ENCODE data around the gene STX8. TPM values are rescaled to one million over a fixed set of nuclear protein-coding genes. Genes with fewer than 3 reads are reported as not detected.
A peak's percentile ranks its signal among the peaks of the same experiment; 100 is the strongest.

Gene STX8
- total and polyA plus RNA-seq, 3 experiments from 2014 or later = 63.3 to 171 (median 64.8) TPM

- Histone ChIP-seq H3K4me1 (ENCODE audit: insufficient read depth, low read length) (no peaks in the 10 kb centered on the region), H3K36me3 (ENCODE audit: insufficient read depth, low read length) (no peaks in the 10 kb centered on the region), H3K27me3 (ENCODE audit: insufficient read depth, low read length, poor library complexity, severe bottlenecking) (no peaks in the 10 kb centered on the region), H3K4me3 (ENCODE audit: low read length) (no peak overlapping the region), H3K9me3 (ENCODE audit: low read length) (no peaks in the 10 kb centered on the region), H3K27ac (ENCODE audit: low read depth, low read length) (no peak overlapping the region)
- no peak overlapping the region for H3K4me3 Mint-ChIP-seq
- H3K4me1 Mint-ChIP-seq = no peaks in the 10 kb centered on the region
- DNase-seq = no peak
- CTCF ChIA-PET = interaction anchor here (1.5 kb wide), 1 partner anchor 77 kb away, joined by 3 read pairs; no protein-coding TSS in a partner anchor
- POLR2A ChIA-PET = no interaction called here
- H3K9me3 Mint-ChIP-seq = peaks cover 0 to 4% (median 2%) of the 10 kb centered on the region in 5 donors
- no peaks in the 10 kb centered on the region for H3K36me3 Mint-ChIP-seq
- peaks cover 6 to 13% of the 10 kb centered on the region in 2 donors for H3K27me3 Mint-ChIP-seq
- H3K27ac Mint-ChIP-seq = no peak overlapping the region
Observed at GRCh38 chr17:9209347-9209746, 366.3 kb downstream of the STX8 start.

- no peak for DNase-seq
- POLR2A ChIA-PET = no interaction called here
- CTCF ChIA-PET = no interaction called here
- H3K36me3 Mint-ChIP-seq = no peaks in the 10 kb centered on the region
- no peak overlapping the region for H3K27ac Mint-ChIP-seq
- Histone ChIP-seq H3K27ac (ENCODE audit: low read depth, low read length) (no peak overlapping the region), H3K4me3 (ENCODE audit: low read length) (no peak overlapping the region), H3K4me1 (ENCODE audit: insufficient read depth, low read length) (no peaks in the 10 kb centered on the region), H3K9me3 (ENCODE audit: low read length) (no peaks in the 10 kb centered on the region), H3K27me3 (ENCODE audit: insufficient read depth, low read length, poor library complexity, severe bottlenecking) (no peaks in the 10 kb centered on the region), H3K36me3 (ENCODE audit: insufficient read depth, low read length) (no peaks in the 10 kb centered on the region)
- H3K9me3 Mint-ChIP-seq = peaks cover 0 to 2% (median 0%) of the 10 kb centered on the region in 5 donors
- H3K4me3 Mint-ChIP-seq = no peak overlapping the region
- H3K27me3 Mint-ChIP-seq = peaks cover 7 to 13% of the 10 kb centered on the region in 2 donors
- no peaks in the 10 kb centered on the region for H3K4me1 Mint-ChIP-seq
Observed at GRCh38 chr17:9208381-9209105, 367.1 kb downstream of the STX8 start.

GRCh38 chr17:9206741-9207332 lies 368.8 kb downstream of the STX8 start:
- Histone ChIP-seq H3K4me1 (ENCODE audit: insufficient read depth, low read length) (no peaks in the 10 kb centered on the region), H3K27me3 (ENCODE audit: insufficient read depth, low read length, poor library complexity, severe bottlenecking) (no peaks in the 10 kb centered on the region), H3K27ac (ENCODE audit: low read depth, low read length) (no peak overlapping the region), H3K36me3 (ENCODE audit: insufficient read depth, low read length) (no peaks in the 10 kb centered on the region), H3K4me3 (ENCODE audit: low read length) (no peak overlapping the region), H3K9me3 (ENCODE audit: low read length) (no peaks in the 10 kb centered on the region)
- Mint-ChIP-seq H3K4me1 (no peaks in the 10 kb centered on the region), H3K4me3 (peak overlapping the region in 1 of 7 donors; percentile 27), H3K27me3 (peaks cover 11 to 17% of the 10 kb centered on the region in 2 donors), H3K36me3 (no peaks in the 10 kb centered on the region), H3K9me3 (peaks cover 0 to 2% (median 0%) of the 10 kb centered on the region in 5 donors), H3K27ac (no peak overlapping the region)
- ChIA-PET POLR2A (no interaction called here), CTCF (no interaction called here)
- no peak for DNase-seq

- Histone ChIP-seq H3K4me1 (ENCODE audit: insufficient read depth, low read length) (no peaks in the 10 kb centered on the region), H3K36me3 (ENCODE audit: insufficient read depth, low read length) (no peaks in the 10 kb centered on the region), H3K27ac (ENCODE audit: low read depth, low read length) (no peak overlapping the region), H3K4me3 (ENCODE audit: low read length) (no peak overlapping the region), H3K27me3 (ENCODE audit: insufficient read depth, low read length, poor library complexity, severe bottlenecking) (no peaks in the 10 kb centered on the region), H3K9me3 (ENCODE audit: low read length) (no peaks in the 10 kb centered on the region)
- CTCF ChIA-PET = no interaction called here
- Mint-ChIP-seq H3K27me3 (peaks cover 11 to 20% of the 10 kb centered on the region in 2 donors), H3K4me3 (no peak overlapping the region), H3K27ac (no peak overlapping the region), H3K36me3 (no peaks in the 10 kb centered on the region), H3K4me1 (no peaks in the 10 kb centered on the region), H3K9me3 (peaks cover 0 to 2% (median 0%) of the 10 kb centered on the region in 5 donors)
- POLR2A ChIA-PET = no interaction called here
- DNase-seq = no peak
Observed at GRCh38 chr17:9206410-9206703, 369.3 kb downstream of the STX8 start.

GRCh38 chr17:9205520-9206409 lies 369.9 kb downstream of the STX8 start:
- ChIA-PET POLR2A (no interaction called here), CTCF (no interaction called here)
- H3K4me1 ChIP-seq (ENCODE audit: insufficient read depth, low read length) = no peaks in the 10 kb centered on the region
- Mint-ChIP-seq H3K4me3 (no peak overlapping the region), H3K4me1 (no peaks in the 10 kb centered on the region), H3K27me3 (peaks cover 15 to 25% of the 10 kb centered on the region in 2 donors), H3K27ac (no peak overlapping the region), H3K9me3 (peaks cover 0 to 2% (median 0%) of the 10 kb centered on the region in 5 donors), H3K36me3 (no peaks in the 10 kb centered on the region)
- no peaks in the 10 kb centered on the region for H3K36me3 ChIP-seq (ENCODE audit: insufficient read depth, low read length)
- no peak overlapping the region for H3K4me3 ChIP-seq (ENCODE audit: low read length)
- no peak overlapping the region for H3K27ac ChIP-seq (ENCODE audit: low read depth, low read length)
- DNase-seq = no peak
- no peaks in the 10 kb centered on the region for H3K27me3 ChIP-seq (ENCODE audit: insufficient read depth, low read length, poor library complexity, severe bottlenecking)
- no peaks in the 10 kb centered on the region for H3K9me3 ChIP-seq (ENCODE audit: low read length)

GRCh38 chr17:9204637-9205329 lies 370.8 kb downstream of the STX8 start:
- H3K36me3 ChIP-seq (ENCODE audit: insufficient read depth, low read length) = no peaks in the 10 kb centered on the region
- DNase-seq = no peak

GRCh38 chr17:9203771-9204425 lies 371.7 kb downstream of the STX8 start:
- no peaks in the 10 kb centered on the region for H3K9me3 ChIP-seq (ENCODE audit: low read length)
- H3K9me3 Mint-ChIP-seq = peaks cover 0 to 2% (median 0%) of the 10 kb centered on the region in 5 donors
- H3K4me3 Mint-ChIP-seq = no peak overlapping the region
- POLR2A ChIA-PET = no interaction called here
- no peak for DNase-seq
- H3K27me3 Mint-ChIP-seq = peaks cover 25 to 32% of the 10 kb centered on the region in 2 donors
- H3K4me3 ChIP-seq (ENCODE audit: low read length) = no peak overlapping the region
- H3K27ac ChIP-seq (ENCODE audit: low read depth, low read length) = no peak overlapping the region
- H3K27ac Mint-ChIP-seq = peak overlapping the region in 1 of 8 donors; percentile 48
- H3K36me3 Mint-ChIP-seq = no peaks in the 10 kb centered on the region
- no peaks in the 10 kb centered on the region for H3K27me3 ChIP-seq (ENCODE audit: insufficient read depth, low read length, poor library complexity, severe bottlenecking)
- no peaks in the 10 kb centered on the region for H3K4me1 Mint-ChIP-seq
- H3K4me1 ChIP-seq (ENCODE audit: insufficient read depth, low read length) = no peaks in the 10 kb centered on the region
- CTCF ChIA-PET = no interaction called here
- H3K36me3 ChIP-seq (ENCODE audit: insufficient read depth, low read length) = no peaks in the 10 kb centered on the region

More at GRCh38 chr17:9204637-9205329, 370.8 kb downstream of the STX8 start:
- CTCF ChIA-PET = no interaction called here
- peaks cover 0 to 2% (median 0%) of the 10 kb centered on the region in 5 donors for H3K9me3 Mint-ChIP-seq
- no peaks in the 10 kb centered on the region for H3K4me1 Mint-ChIP-seq
- H3K4me3 ChIP-seq (ENCODE audit: low read length) = no peak overlapping the region
- H3K27ac Mint-ChIP-seq = no peak overlapping the region
- peaks cover 16 to 27% of the 10 kb centered on the region in 2 donors for H3K27me3 Mint-ChIP-seq
- POLR2A ChIA-PET = no interaction called here
- no peaks in the 10 kb centered on the region for H3K4me1 ChIP-seq (ENCODE audit: insufficient read depth, low read length)
- H3K27ac ChIP-seq (ENCODE audit: low read depth, low read length) = no peak overlapping the region
- H3K27me3 ChIP-seq (ENCODE audit: insufficient read depth, low read length, poor library complexity, severe bottlenecking) = no peaks in the 10 kb centered on the region
- no peaks in the 10 kb centered on the region for H3K9me3 ChIP-seq (ENCODE audit: low read length)
- H3K36me3 Mint-ChIP-seq = no peaks in the 10 kb centered on the region
- no peak overlapping the region for H3K4me3 Mint-ChIP-seq
